Omental fat pad (tissue), 4 donors: ENCODE data around the gene C10orf90. TPM values are rescaled to one million over a fixed set of nuclear protein-coding genes. Genes with fewer than 3 reads are reported as not detected.

ENCODE experiments used
- ATAC-seq: fragments of 150-250 bp; one replicate; pipeline ENCODE4 v1.9.1; 2016; ENCODE audit warnings: mild to moderate bottlenecking, moderate library complexity; ENCODE audit not compliant: low FRiP score
- DNase-seq: peaks from one replicate; pipeline ENCODE4 v3.0.0-alpha.2; 2019; ENCODE audit warnings: low spot score
- total RNA-seq, 4 donors: library from RNA; depleted of rRNA; stranded (reverse); fragments of >200 nt; gene quantifications; one replicate each; pipeline ENCODE4 v1.1.0, GENCODE V29; 2016
- TF ChIP-seq, protein P1 (sequence below), 3 donors: fragments of 450-650 bp; IDR thresholded peaks; one replicate each; pipeline ENCODE4 v1.5.1; 2016 to 2017; ENCODE audit warnings: antibody characterized with exemption in 3 of 3, mild to moderate bottlenecking in 3 of 3, moderate library complexity in 2 of 3

C10orf90 gene
- total RNA-seq, 4 donors from 2014 or later: 0.72 to 0.75 TPM; not detected in 2

DNA sequence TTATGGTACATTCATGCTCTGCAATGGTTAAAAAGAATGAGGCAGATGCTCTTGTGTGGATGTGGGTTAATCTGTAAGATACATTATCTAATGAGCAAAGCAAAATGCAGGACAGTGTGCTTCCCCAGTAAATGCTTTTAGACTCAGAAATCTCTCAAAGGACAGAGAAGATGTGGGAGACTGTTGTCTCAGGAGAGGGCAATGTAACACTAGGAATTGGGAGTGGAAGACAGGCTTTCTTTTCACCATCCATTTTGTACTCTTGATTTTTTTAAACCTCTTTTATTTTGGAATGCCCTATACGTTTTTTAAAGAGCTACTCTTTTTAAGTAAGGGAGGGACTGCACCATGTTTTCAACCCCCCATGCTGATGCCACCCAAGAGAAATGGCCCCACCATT, 204.7 kb downstream of the C10orf90 start:
- DNase-seq: no peak
- TF ChIP-seq, protein P1, sequence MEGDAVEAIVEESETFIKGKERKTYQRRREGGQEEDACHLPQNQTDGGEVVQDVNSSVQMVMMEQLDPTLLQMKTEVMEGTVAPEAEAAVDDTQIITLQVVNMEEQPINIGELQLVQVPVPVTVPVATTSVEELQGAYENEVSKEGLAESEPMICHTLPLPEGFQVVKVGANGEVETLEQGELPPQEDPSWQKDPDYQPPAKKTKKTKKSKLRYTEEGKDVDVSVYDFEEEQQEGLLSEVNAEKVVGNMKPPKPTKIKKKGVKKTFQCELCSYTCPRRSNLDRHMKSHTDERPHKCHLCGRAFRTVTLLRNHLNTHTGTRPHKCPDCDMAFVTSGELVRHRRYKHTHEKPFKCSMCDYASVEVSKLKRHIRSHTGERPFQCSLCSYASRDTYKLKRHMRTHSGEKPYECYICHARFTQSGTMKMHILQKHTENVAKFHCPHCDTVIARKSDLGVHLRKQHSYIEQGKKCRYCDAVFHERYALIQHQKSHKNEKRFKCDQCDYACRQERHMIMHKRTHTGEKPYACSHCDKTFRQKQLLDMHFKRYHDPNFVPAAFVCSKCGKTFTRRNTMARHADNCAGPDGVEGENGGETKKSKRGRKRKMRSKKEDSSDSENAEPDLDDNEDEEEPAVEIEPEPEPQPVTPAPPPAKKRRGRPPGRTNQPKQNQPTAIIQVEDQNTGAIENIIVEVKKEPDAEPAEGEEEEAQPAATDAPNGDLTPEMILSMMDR (IDR thresholded peaks at IDR 0.05): no peak
- ATAC-seq: no peak

DNA sequence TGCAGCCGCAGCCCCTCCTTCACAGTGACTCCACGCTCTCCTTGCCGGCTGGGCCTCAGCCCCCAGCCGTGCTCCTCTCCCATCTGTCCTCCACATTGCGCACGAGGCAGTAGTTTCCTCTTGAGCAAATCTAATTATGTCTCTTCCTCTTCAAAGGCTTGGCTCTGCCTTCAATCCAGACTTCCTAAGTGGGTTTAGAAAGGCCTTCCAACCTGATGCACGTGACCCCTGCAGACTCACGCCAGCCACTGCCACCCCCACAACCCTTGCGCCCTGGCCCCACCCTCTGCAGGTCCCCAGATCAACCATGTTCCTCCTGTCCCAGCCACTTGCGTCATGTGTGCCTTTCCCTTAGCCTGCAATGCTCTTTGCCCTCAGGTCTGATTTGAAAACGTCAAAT, 207.2 kb downstream of the C10orf90 start:
- TF ChIP-seq, protein P1 (IDR thresholded peaks at IDR 0.05): no peak
- ATAC-seq: no peak
- no peak for DNase-seq

DNA sequence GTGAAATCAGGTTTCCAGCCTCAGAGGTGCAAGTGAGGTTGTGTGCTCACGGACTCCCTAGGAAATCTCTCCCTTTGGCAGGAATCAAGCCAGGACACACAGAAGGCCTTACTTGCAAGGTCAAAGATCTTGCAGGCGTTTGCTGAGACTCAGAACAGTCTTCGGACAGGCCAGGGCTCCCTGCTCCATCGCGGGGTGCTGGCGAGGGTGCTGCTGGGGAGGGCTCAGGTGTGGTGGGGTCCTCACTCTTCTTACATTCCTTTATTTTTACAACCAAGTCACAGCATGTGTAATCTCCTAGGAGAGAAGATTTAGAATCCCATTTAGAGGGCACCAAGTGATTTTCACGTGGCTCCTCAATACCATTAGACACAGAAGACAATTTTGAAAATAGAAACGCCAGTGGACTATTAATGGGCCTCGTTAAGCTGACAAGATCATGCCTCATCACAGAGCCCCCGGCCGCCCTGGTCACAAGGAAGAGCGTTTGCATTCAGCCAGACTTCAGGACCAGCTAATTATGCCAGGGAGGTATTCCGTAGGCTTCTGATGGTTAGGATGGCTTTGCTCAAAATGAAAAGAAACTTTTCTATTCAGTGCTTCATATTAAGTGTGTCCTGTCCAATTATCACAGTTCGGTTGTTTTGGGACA, 209.1 kb downstream of the C10orf90 start:
- DNase-seq (no peak), ATAC-seq (no peak)
- TF ChIP-seq, protein P1 (IDR thresholded peaks at IDR 0.05): no peak

DNA sequence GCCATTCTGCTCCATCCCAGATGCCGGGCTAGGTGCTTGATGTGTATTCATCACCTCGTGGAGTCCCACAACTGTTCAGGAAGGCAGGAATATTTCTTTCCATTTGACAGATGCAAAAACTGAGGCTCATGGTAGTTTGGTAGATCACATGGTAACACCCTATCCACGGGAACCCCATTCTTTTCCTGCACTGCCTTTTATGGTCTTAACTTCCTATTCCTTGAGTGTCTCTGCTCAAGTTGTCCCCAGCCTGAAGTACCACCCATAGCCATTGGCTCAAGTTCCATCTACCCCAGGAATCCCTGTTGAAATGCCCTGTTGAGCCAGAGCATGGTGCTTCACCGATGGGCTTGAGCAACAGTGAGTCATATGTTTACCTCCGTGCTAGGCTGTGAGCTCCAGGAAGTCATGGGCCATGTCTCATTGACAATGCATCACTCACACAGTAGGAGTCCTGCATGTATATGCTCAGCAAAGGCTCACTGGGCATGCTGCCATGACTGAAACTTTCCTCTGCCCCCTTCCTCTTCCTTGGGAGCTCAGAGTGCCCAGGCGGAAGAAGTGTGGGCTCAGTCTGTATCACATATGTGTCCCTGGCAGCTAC, 210.5 kb downstream of the C10orf90 start:
- DNase-seq: no peak

DNA sequence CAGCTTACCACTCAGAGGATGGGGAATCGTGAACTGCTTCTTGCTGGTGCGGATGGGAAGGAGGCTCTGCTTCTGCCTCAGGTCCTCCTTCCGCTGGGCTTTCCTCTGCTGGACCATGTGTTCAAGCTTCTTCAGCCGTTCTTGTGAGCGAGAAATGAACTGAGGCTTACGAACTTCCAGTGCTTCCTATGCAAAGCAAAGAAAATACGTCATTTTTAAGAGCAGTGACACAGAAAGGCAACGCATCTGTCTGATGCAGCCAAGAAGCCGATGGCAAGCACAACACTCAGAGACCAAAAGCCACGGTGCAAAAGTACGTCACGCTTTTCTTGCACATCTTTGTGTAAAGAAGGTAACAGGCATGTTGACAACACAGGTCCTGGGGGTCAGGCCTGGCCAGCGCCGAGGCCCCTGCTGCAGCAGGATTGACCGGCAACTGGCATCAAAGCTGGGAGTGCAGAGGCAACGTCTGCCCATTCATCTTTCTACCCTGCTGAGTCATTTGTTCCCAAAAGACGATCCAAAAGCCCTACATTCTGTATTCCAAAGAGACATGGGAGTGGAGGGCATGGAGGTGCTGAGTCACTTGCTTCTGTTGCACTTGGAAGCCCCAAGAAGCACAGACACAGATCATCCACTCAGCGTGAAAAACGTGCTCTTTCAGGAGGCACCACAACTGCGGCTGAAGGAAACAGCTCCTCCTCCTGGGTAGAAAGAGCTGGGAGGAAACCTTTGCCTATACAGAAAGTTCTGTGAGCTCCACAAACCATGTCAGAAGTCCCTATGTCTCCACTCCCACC, 211.3 kb downstream of the C10orf90 start:
- TF ChIP-seq, protein P1 (IDR thresholded peaks at IDR 0.05): no peak
- DNase-seq (no peak), ATAC-seq (no peak)

More for the DNA sequence above, 210.5 kb downstream of the C10orf90 start:
- TF ChIP-seq, protein P1 (IDR thresholded peaks at IDR 0.05): no peak
- peak; percentile 25 for ATAC-seq

DNA sequence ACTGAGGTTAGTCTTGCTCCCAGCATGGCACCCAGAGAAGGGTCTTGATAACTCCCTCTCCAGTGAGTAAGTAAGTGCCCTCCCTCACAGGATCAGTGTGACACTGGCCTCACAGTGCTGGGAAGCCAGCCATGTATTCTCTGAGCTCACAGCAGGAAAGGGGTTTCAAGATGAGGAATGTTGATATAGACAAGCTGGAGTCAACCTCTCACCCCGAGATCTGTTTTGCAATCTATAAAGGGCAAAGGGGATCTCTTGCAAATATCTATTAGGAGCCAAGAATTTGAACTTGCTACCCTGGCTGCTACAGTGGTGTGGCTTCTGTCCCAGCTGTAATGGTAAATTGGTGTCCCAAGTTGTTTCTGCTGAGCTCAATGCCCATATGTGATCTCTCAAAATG, 212.0 kb downstream of the C10orf90 start:
- no peak for DNase-seq
- TF ChIP-seq, protein P1 (IDR thresholded peaks at IDR 0.05): no peak
- peak; percentile 52 for ATAC-seq
